A673 (cell line): ENCODE measurements around the gene MMEL1. TPM values are rescaled to one million over a fixed set of nuclear protein-coding genes. Genes with fewer than 3 reads are reported as not detected.

Experiments used
- BruUV-seq: library from RNA; stranded (reverse); fragments of 400-500 nt; replicated peaks from 2 replicates; lab custom pipeline; 2021; lab: Mats Ljungman, UMichigan
- CTCF ChIA-PET: fragments of 300-600 bp; sonication (Branson Sonifier 250); formaldehyde crosslinking; loops from one replicate; lab custom pipeline; 2022; ENCODE audit warnings: antibody characterized with exemption; lab: Charles Lee
- POLR2A ChIA-PET: fragments of 300-600 bp; sonication (Branson Sonifier 250); formaldehyde crosslinking; loops from one replicate; lab custom pipeline; 2022; ENCODE audit warnings: antibody characterized with exemption; ENCODE audit not compliant: low non-redundant PET; lab: Charles Lee
- DNase-seq: peaks from one replicate; pipeline ENCODE4 v3.0.0-alpha.2; 2015; ENCODE audit warnings: low spot score
- H3K27ac ChIP-seq: fragments of 200-600 bp; sonication (generic); 2 replicates; pipeline ENCODE4 v1.5.1; 2016; ENCODE audit warnings: mixed run types, low read depth, mild to moderate bottlenecking, mixed read lengths, antibody characterized with exemption, low read length; ENCODE audit not compliant: poor library complexity, severe bottlenecking
- H3K27me3 ChIP-seq: fragments of 200-600 bp; sonication (generic); replicated peaks from 2 replicates; pipeline ENCODE4 v1.6.1; 2017; ENCODE audit warnings: mixed run types, low read depth, mild to moderate bottlenecking, mixed read lengths, antibody characterized with exemption, low read length; ENCODE audit not compliant: insufficient read depth, poor library complexity
- H3K36me3 ChIP-seq: fragments of 200-600 bp; sonication (generic); 2 replicates; pipeline ENCODE4 v1.6.1; 2016; ENCODE audit warnings: mixed run types, mild to moderate bottlenecking, mixed read lengths, antibody characterized with exemption, low read length; ENCODE audit not compliant: insufficient read depth, poor library complexity, severe bottlenecking
- H3K4me1 ChIP-seq: fragments of 200-600 bp; sonication (generic); 2 replicates; pipeline ENCODE4 v1.6.1; 2017; ENCODE audit warnings: mixed run types, mild to moderate bottlenecking, mixed read lengths, antibody characterized with exemption, low read length; ENCODE audit not compliant: insufficient read depth, poor library complexity, severe bottlenecking
- H3K4me3 ChIP-seq: fragments of 200-600 bp; sonication (generic); 2 replicates; pipeline ENCODE4 v1.5.1; 2016; ENCODE audit warnings: low read depth, mixed run types, mild to moderate bottlenecking, mixed read lengths, low read length; ENCODE audit not compliant: poor library complexity, severe bottlenecking
- H3K9me3 ChIP-seq: fragments of 200-600 bp; sonication (generic); 2 replicates; pipeline ENCODE4 v1.6.1; 2016; ENCODE audit warnings: mixed run types, low read depth, mild to moderate bottlenecking, mixed read lengths, antibody characterized with exemption, low read length; ENCODE audit not compliant: poor library complexity, severe bottlenecking
- EZH2 ChIP-seq: fragments of 200-600 bp; sonication (generic); IDR thresholded peaks from 2 replicates; pipeline ENCODE4 v1.6.1; 2017; ENCODE audit warnings: borderline replicate concordance, low read depth, mild to moderate bottlenecking, mixed read lengths, antibody characterized with exemption, low read length; ENCODE audit not compliant: poor library complexity, severe bottlenecking
- intact Hi-C: fragments of 100-400 bp; cut with micrococcal nuclease; formaldehyde crosslinking; loops from one replicate; pipeline ENCODE4 v1.10.0; 2022; ENCODE audit not compliant: unreplicated experiment
- total RNA-seq: library from RNA; stranded (reverse); gene quantifications from 2 replicates; pipeline ENCODE4 v1.2.3, GENCODE V29; 2021
- TF ChIP-seq, protein P1 (sequence below): fragments of 300-800, 200-600 bp; sonication (generic); conservative IDR thresholded peaks from 2 replicates; pipeline ENCODE4 v1.5.1; 2017; ENCODE audit warnings: low read depth, mild to moderate bottlenecking, antibody characterized with exemption, low read length, moderate library complexity, mixed read lengths

MMEL1 gene
- total RNA-seq, 1 experiment from 2014 or later: not detected

DNA sequence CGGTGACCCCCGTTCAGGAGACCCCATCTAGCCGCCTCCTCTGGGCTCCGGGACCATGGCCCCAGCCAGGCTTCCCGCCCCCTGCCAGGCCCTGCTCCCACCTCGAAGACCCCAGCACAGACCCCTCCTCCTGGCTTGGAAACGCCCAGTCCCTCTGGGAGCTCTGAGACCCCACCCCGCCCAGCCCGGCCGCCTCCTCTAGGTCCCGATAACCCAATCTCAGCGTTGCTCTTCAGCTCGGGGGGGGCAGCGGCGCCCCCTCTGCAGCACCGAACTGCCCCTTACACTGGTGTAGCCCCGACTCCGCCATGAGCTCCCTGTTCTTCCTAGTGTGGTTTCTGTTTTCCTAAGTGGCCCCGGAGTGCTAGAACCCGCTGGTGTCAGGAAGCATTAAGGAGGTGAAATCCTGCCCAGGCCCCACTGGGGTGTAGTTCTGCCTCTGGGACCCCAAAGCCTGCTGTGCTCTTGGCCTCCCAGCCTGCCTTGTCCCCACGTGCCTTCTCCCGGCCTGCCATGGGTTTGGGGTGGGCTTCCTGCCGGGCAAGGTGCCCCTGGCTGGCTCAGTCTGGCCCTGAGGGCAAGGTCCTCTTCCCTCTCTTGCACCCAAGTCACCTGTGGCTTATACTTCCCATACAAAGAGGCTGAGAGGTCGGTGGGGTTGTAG lies 10.7 kb upstream of the MMEL1 start:
- POLR2A ChIA-PET: no interaction called here
- CTCF ChIA-PET: no interaction called here
- intact Hi-C loops: no loop called here
- Histone ChIP-seq H3K36me3 (no peaks in the 10 kb centered on the region), H3K9me3 (peaks cover 16% of the 10 kb centered on the region), H3K27ac (no peak overlapping the region), H3K4me1 (no peaks in the 10 kb centered on the region), H3K27me3 (no peaks in the 10 kb centered on the region), H3K4me3 (peak overlapping the region; percentile 88)
- no TSS peak for BruUV-seq
- TF ChIP-seq, protein P1, sequence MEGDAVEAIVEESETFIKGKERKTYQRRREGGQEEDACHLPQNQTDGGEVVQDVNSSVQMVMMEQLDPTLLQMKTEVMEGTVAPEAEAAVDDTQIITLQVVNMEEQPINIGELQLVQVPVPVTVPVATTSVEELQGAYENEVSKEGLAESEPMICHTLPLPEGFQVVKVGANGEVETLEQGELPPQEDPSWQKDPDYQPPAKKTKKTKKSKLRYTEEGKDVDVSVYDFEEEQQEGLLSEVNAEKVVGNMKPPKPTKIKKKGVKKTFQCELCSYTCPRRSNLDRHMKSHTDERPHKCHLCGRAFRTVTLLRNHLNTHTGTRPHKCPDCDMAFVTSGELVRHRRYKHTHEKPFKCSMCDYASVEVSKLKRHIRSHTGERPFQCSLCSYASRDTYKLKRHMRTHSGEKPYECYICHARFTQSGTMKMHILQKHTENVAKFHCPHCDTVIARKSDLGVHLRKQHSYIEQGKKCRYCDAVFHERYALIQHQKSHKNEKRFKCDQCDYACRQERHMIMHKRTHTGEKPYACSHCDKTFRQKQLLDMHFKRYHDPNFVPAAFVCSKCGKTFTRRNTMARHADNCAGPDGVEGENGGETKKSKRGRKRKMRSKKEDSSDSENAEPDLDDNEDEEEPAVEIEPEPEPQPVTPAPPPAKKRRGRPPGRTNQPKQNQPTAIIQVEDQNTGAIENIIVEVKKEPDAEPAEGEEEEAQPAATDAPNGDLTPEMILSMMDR: no peak
- TF ChIP-seq EZH2: no peak
- no peak for DNase-seq

DNA sequence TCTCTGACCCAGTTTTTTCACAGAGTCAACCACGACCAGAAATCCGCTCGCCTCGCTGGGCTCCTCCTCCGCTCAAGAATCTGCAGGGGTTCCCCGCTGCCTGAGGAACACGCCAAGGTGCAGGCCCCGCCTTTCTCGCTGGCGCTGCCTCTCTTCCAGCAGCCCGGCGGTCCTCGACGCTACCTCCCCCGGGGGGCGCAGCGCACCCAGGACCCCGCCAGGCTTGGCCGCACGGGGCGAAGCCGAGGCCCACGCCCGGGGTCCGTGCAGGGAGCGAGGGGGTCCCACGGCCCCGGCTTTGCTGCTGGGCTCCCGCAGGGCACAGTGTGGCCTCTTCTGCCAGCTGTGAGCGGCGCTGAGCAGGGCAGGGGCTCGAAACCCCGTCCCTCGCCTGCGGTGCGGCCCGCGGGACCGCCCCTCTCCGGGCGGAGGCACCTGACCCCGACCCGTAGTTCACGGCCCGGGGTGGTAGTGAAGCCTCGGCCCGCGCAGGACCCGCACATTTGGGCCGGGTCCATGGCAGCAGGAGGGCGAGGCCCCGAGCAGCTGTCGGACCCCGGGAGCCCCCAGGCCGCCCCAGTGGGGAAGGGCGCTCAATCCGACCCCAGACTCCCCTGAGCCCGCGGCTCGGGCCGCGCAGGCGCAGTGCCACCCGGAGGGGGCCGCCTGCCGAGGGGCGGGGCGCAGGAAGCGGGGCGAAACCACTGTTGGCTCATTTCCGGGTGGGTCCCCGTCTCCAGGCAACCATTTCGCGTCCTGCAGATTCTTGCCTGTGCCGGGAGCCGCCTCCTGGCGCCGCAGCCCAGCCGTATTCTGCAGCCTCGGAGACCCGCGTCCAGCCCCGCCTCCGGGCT lies 10.0 kb upstream of the MMEL1 start:
- Histone ChIP-seq H3K36me3 (no peaks in the 10 kb centered on the region), H3K4me1 (no peaks in the 10 kb centered on the region), H3K4me3 (peak overlapping the region; percentile 88), H3K27me3 (no peaks in the 10 kb centered on the region), H3K9me3 (peaks cover 12% of the 10 kb centered on the region), H3K27ac (peak overlapping the region; percentile 97)
- intact Hi-C loops: no loop called here
- POLR2A ChIA-PET: no interaction called here
- DNase-seq: peak; percentile 95
- TF ChIP-seq, protein P1: no peak
- no peak for TF ChIP-seq EZH2
- no TSS peak for BruUV-seq
- CTCF ChIA-PET: no interaction called here

DNA sequence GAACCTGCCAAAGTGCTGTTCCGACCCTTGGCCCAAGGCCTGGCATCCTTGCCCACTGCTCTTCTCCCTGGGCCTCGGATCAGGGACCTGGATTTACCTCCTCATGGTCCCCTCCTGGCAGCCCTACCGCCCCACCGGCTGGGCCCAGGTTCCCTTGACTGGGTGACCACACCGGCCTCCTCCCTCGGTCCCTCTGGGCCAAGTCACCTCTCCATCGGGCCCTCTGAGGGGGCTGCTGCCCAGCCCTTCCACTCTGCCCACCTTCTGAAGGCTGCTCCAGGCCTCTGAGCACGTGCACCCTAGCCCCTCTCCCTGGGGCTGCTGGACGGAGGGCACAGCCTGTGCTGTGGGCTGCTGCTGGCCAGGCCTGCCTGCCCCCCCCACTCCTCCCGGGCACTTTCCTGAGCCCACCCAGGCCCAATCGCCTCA lies 9.3 kb upstream of the MMEL1 start:
- no peak for DNase-seq
- CTCF ChIA-PET: no interaction called here
- BruUV-seq: no TSS peak
- Histone ChIP-seq H3K27me3 (no peaks in the 10 kb centered on the region), H3K27ac (peak overlapping the region; percentile 97), H3K4me3 (peak overlapping the region; percentile 88), H3K36me3 (no peaks in the 10 kb centered on the region), H3K9me3 (peaks cover 9% of the 10 kb centered on the region), H3K4me1 (no peaks in the 10 kb centered on the region)
- intact Hi-C loops: no loop called here
- POLR2A ChIA-PET: no interaction called here
- TF ChIP-seq, protein P1: no peak
- TF ChIP-seq EZH2: no peak
